Smooth muscle cell of the brain vasculature (primary cell): ENCODE data around the gene PRDM7.
"Not testable (repeated sequence)": the region's sequence is repeated elsewhere in the genome, so short reads cannot be mapped to it uniquely, and the experiment has no call there.

Source experiments
- DNase-seq: peaks from one replicate; pipeline ENCODE4 v3.0.0-alpha.2; 2012; ENCODE audit warnings: low read depth, low spot score

PRDM7 gene

GRCh38 chr16:90015586-90016338 is 61.4 kb downstream of the PRDM7 start:
- no peak for DNase-seq

DNA sequence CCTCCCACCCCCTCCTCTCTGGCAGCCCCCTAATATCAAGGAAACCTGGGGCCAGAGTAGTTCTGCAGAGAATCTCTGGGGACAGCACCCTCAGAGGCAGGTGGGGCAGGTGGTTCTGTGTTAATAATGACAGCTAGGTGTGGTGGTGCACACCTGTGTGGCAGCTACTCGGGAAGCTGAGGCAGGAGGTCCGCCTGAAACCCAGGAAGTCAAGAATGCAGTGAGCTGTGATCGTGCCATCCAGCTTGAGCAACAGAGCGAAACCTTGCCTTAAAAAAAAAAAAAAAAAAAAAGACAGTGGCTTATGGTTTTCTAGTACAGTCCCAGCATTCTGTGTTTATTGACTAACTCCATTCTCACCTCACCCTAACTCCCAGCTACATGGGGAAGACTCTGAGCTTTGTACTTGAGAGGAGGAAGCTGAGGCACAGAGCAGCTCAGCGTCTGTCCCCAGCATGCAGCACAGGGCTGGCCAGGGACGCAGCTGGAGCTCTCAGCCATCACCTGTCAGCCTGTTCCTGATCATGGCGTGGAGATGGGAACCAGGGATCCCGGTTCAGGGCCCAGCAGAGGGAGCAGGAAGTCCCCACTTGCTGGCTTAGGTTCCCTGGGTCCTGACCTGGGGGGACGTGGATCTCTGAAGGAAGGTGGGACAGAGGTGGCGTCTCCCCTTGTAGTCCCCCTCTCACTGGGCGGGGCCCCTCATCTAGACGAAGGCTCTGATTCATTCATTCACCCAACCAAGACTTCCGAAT is 64.0 kb downstream of the PRDM7 start:
- no peak for DNase-seq

DNA sequence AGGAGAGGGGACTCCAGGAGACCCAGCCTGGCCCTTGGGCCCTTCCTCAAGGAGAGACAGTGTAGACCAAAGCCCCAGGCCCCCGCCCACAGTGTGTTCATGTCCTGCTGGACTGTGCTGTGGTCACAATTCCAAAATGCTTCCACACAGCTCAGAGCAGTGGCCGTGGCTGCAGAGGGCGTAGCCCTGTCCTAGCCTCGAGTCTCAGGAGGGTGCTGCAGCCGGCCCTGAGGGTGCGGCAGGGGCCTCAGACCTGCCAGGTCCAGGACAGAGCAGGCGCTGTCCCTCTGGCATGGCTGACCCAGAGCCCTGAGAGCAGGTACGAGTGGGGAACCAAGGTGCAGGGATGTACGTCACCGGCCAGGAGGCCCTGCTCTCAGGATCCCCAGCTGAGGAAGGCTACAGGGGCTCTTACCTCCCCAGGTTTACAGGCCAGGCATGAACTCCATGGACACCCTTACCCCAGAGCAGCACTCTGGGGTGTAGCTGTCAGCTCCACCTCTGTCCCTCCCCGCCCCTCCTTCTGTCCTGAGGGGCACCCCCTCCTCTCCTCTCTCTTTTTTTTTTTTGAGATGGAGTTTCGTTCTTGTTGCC is 65.1 kb downstream of the PRDM7 start:
- no peak for DNase-seq

DNA sequence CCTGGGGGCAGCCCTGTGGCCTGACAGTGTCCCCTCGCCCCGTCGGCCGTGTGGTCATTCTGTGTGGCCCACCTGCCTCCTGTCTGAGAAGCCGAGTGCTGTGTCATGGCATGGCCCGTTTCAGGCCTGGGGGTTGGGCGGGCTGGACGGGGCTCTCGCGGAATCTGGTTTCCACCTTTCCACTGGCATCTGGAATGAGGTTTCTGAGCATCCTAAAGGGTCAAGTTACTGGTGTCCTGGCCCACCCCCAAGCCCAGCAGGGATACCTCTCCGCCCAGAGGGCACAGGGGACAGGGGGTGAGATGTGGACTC is 65.7 kb downstream of the PRDM7 start:
- no peak for DNase-seq

- no peak for DNase-seq
These were observed 66.2 kb downstream of the PRDM7 start for GRCh38 chr16:90010676-90011507.

- no peak for DNase-seq
These were observed 67.8 kb downstream of the PRDM7 start for GRCh38 chr16:90009172-90009899.

- no peak for DNase-seq
These were observed 68.4 kb downstream of the PRDM7 start for GRCh38 chr16:90008708-90009145.

GRCh38 chr16:90007635-90008234 is 69.4 kb downstream of the PRDM7 start:
- DNase-seq, result not testable (repeated sequence)

DNA sequence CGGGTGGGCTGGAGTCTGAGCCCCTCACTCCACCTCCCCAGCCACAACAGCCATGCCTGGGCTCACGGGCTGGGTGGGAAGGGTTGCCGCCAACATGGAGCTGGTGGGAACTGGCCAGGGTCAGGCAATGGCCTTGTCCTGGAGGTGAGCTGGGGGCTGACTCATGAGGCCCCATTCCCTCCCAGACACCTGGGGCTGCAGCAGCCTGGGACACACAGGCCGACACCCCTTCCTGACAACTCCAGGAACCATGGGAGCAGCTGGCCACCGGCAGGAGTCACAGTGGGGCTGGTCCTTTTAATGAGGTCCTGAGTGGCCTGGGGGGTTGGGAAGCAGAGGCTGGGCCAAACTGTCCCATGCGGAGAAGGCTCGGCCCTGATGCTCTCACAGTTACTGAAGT is 70.1 kb downstream of the PRDM7 start:
- no peak for DNase-seq
